ENCODE results near the gene LYPD3.
A peak's percentile ranks its signal among the peaks of the same experiment; 100 is the strongest.

LYPD3 gene

GRCh38 chr19:43485951-43486350 lies 20.5 kb upstream of the LYPD3 start:
- DNase-seq, result no peak

GRCh38 chr19:43483281-43483680 lies 17.9 kb upstream of the LYPD3 start:
- no peak for DNase-seq

- DNase-seq, result no peak
Measured at GRCh38 chr19:43482193-43482592, 16.8 kb upstream of the LYPD3 start.

GRCh38 chr19:43481701-43482100 lies 16.3 kb upstream of the LYPD3 start:
- DNase-seq, result no peak

- no peak for DNase-seq
Measured at GRCh38 chr19:43480574-43480973, 15.2 kb upstream of the LYPD3 start.

- DNase-seq, result no peak
Measured at GRCh38 chr19:43479961-43480561, 14.7 kb upstream of the LYPD3 start.

- DNase-seq, result no peak
Measured at GRCh38 chr19:43479226-43479625, 13.8 kb upstream of the LYPD3 start.

- DNase-seq, result no peak
Measured at GRCh38 chr19:43478323-43478722, 12.9 kb upstream of the LYPD3 start.

- DNase-seq, result no peak
Measured at GRCh38 chr19:43476606-43477005, 11.2 kb upstream of the LYPD3 start.

GRCh38 chr19:43474986-43475705 lies 9.7 kb upstream of the LYPD3 start:
- peak; percentile 92 for DNase-seq

- DNase-seq, result no peak
Measured at GRCh38 chr19:43474487-43474886, 9.1 kb upstream of the LYPD3 start.

- DNase-seq, result no peak
Measured at GRCh38 chr19:43471091-43471490, 5.7 kb upstream of the LYPD3 start.

- no peak for DNase-seq
Measured at GRCh38 chr19:43470288-43470687, 4.9 kb upstream of the LYPD3 start.

GRCh38 chr19:43469160-43469480 lies 3.7 kb upstream of the LYPD3 start:
- DNase-seq, result no peak

- no peak for DNase-seq
Measured at GRCh38 chr19:43468354-43469159, 3.1 kb upstream of the LYPD3 start.

- no peak for DNase-seq
Measured at GRCh38 chr19:43467730-43468129, 2.3 kb upstream of the LYPD3 start.

GRCh38 chr19:43467276-43467675 lies 1.9 kb upstream of the LYPD3 start:
- no peak for DNase-seq

GRCh38 chr19:43466793-43467192 lies 1.4 kb upstream of the LYPD3 start:
- DNase-seq, result no peak

- peak; percentile 70 for DNase-seq
Measured at GRCh38 chr19:43464134-43464775, 1.2 kb downstream of the LYPD3 start.

- peak; percentile 99 for DNase-seq
Measured at GRCh38 chr19:43463381-43464133, 1.9 kb downstream of the LYPD3 start.

- no peak for DNase-seq
Measured at GRCh38 chr19:43462785-43463380, 2.5 kb downstream of the LYPD3 start.

- DNase-seq, result no peak
Measured at GRCh38 chr19:43462383-43462782, 3.0 kb downstream of the LYPD3 start.
